Endodermal cell (in vitro differentiated cells): Measurements from ENCODE around the gene CRELD1. TPM values are rescaled to one million over a fixed set of nuclear protein-coding genes. Genes with fewer than 3 reads are reported as not detected.

ENCODE experiments used
- DNase-seq: peaks from one replicate; pipeline ENCODE4 v3.0.0-alpha.2; 2017
- H3K27ac ChIP-seq: 2 replicates; pipeline ENCODE4 v1.5.1; 2013; ENCODE audit warnings: mild to moderate bottlenecking, low read depth, low read length, moderate library complexity
- H3K27me3 ChIP-seq: 2 replicates; pipeline ENCODE4 v1.6.1; 2013; ENCODE audit warnings: mild to moderate bottlenecking, low read length, moderate library complexity; ENCODE audit not compliant: insufficient read depth, control insufficient read depth, poor library complexity, severe bottlenecking
- H3K36me3 ChIP-seq: 2 replicates; pipeline ENCODE4 v1.7.0; 2013; ENCODE audit warnings: mild to moderate bottlenecking, low read length, moderate library complexity; ENCODE audit not compliant: control insufficient read depth, insufficient read depth
- H3K4me1 ChIP-seq: one replicate; pipeline ENCODE4 v1.7.0; 2013; ENCODE audit warnings: low read length; ENCODE audit not compliant: control insufficient read depth, insufficient read depth
- H3K4me3 ChIP-seq: 2 replicates; pipeline ENCODE4 v1.5.1; 2013; ENCODE audit warnings: mild to moderate bottlenecking, low read length, moderate library complexity
- H3K9ac ChIP-seq: 2 replicates; pipeline ENCODE4 v1.6.1; 2013; ENCODE audit warnings: mild to moderate bottlenecking, low read length, moderate library complexity; ENCODE audit not compliant: poor library complexity, severe bottlenecking; ENCODE audit errors: extremely low read depth
- H3K9me3 ChIP-seq: 2 replicates; pipeline ENCODE4 v1.6.1; 2013; ENCODE audit warnings: mild to moderate bottlenecking, low read length, moderate library complexity; ENCODE audit not compliant: control insufficient read depth
- H3K27ac Mint-ChIP-seq: 2 replicates; pipeline ENCODE4 v1.8.0; 2020; ENCODE audit warnings: mixed read lengths
- H3K27me3 Mint-ChIP-seq: 2 replicates; pipeline ENCODE4 v1.8.0; 2021; ENCODE audit warnings: mild to moderate bottlenecking, mixed read lengths; ENCODE audit not compliant: insufficient read depth
- H3K36me3 Mint-ChIP-seq: 2 replicates; pipeline ENCODE4 v1.8.0; 2020; ENCODE audit warnings: low read depth, mixed read lengths
- H3K4me1 Mint-ChIP-seq: 2 replicates; pipeline ENCODE4 v1.8.0; 2020; ENCODE audit warnings: mixed read lengths
- H3K4me3 Mint-ChIP-seq: 2 replicates; pipeline ENCODE4 v1.8.0; 2020; ENCODE audit warnings: mild to moderate bottlenecking, moderate library complexity, mixed read lengths
- H3K9me3 Mint-ChIP-seq: 2 replicates; pipeline ENCODE4 v1.8.0; 2020; ENCODE audit warnings: mild to moderate bottlenecking, mixed read lengths
- CTCF ChIP-seq: fragments of 200-600 bp; sonication (generic); conservative IDR thresholded peaks from 2 replicates; pipeline ENCODE4 v1.5.0; 2021; ENCODE audit warnings: antibody characterized with exemption, mild to moderate bottlenecking
- WGBS, 2 experiments: methylation state at CpG; one replicate each; pipeline versions ENCODE4 v1.1.5 to v1.1.7; 2013; ENCODE audit warnings: missing lambda C conversion rate in 2 of 2, mixed read lengths in 1 of 2; ENCODE audit not compliant: insufficient coverage in 1 of 2, insufficient read length in 1 of 2; 5-methylcytosine and 5-hydroxymethylcytosine counted together
- total RNA-seq, 2 donors: library from RNA; stranded (reverse); fragmentation: NEBNext Ultra II Directional in 1 of 2; extraction: Animal tissue kit (Norgen Biotek cat#: 25700) in 1 of 2; gene quantifications; 2 replicates in 1 of 2; 3 replicates in 1 of 2; pipeline ENCODE4 v1.2.1, GENCODE V29; 2021

Gene CRELD1
- total RNA-seq, 2 donors from 2014 or later: 35.7 to 43.2 TPM

GRCh38 chr3:9940746-9941145 is 7.1 kb downstream of the CRELD1 start:
- TF ChIP-seq CTCF: no peak
- Mint-ChIP-seq H3K27me3 (no peaks in the 10 kb centered on the region), H3K4me3 (no peak overlapping the region), H3K4me1 (no peaks in the 10 kb centered on the region), H3K27ac (no peak overlapping the region), H3K9me3 (peaks cover 4% of the 10 kb centered on the region), H3K36me3 (peaks cover 47% of the 10 kb centered on the region)
- Histone ChIP-seq H3K9me3 (no peaks in the 10 kb centered on the region), H3K9ac (no peak overlapping the region), H3K4me1 (no peaks in the 10 kb centered on the region), H3K36me3 (peaks cover 31% of the 10 kb centered on the region), H3K27ac (no peak overlapping the region), H3K4me3 (no peak overlapping the region), H3K27me3 (no peaks in the 10 kb centered on the region)
- DNase-seq: no peak
- WGBS, 2 experiments: 92 to 100% methylated on average over 6 to 10 of the region's 10 CpGs

- no peak for DNase-seq
- WGBS, 2 experiments: 91 to 95% methylated on average over 2 to 3 of the region's 4 CpGs
- no peaks in the 10 kb centered on the region for H3K4me1 ChIP-seq
- peaks cover 40% of the 10 kb centered on the region for H3K36me3 Mint-ChIP-seq
- peaks cover under 1% of the 10 kb centered on the region for H3K27me3 Mint-ChIP-seq
- H3K9me3 Mint-ChIP-seq: peaks cover 4% of the 10 kb centered on the region
- H3K4me3 ChIP-seq: no peak overlapping the region
- peaks cover 19% of the 10 kb centered on the region for H3K36me3 ChIP-seq
- H3K9ac ChIP-seq: no peak overlapping the region
- no peaks in the 10 kb centered on the region for H3K4me1 Mint-ChIP-seq
- no peak for TF ChIP-seq CTCF
- H3K4me3 Mint-ChIP-seq: no peak overlapping the region
- no peak overlapping the region for H3K27ac Mint-ChIP-seq
- H3K27ac ChIP-seq: no peak overlapping the region
- H3K9me3 ChIP-seq: no peaks in the 10 kb centered on the region
- no peaks in the 10 kb centered on the region for H3K27me3 ChIP-seq
These were observed 8.5 kb downstream of the CRELD1 start for GRCh38 chr3:9942164-9942563.

GRCh38 chr3:9942934-9943690 is 9.5 kb downstream of the CRELD1 start:
- H3K36me3 ChIP-seq: peaks cover 9% of the 10 kb centered on the region
- Mint-ChIP-seq H3K9me3 (peaks cover 4% of the 10 kb centered on the region), H3K4me3 (no peak overlapping the region), H3K27me3 (peaks cover 7% of the 10 kb centered on the region), H3K36me3 (peaks cover 34% of the 10 kb centered on the region), H3K4me1 (no peaks in the 10 kb centered on the region), H3K27ac (peak overlapping the region; percentile 36)
- H3K27me3 ChIP-seq: no peaks in the 10 kb centered on the region
- peak; percentile 18 for TF ChIP-seq CTCF
- DNase-seq: no peak
- WGBS, 2 experiments: 83 to 86% methylated on average over 1 to 11 of the region's 11 CpGs
- H3K9ac ChIP-seq: no peak overlapping the region
- H3K4me3 ChIP-seq: no peak overlapping the region
- no peak overlapping the region for H3K27ac ChIP-seq
- no peaks in the 10 kb centered on the region for H3K4me1 ChIP-seq
- H3K9me3 ChIP-seq: no peaks in the 10 kb centered on the region
